Endothelial cell of umbilical vein (primary cell): ENCODE results near the gene TACC3. TPM values are rescaled to one million over a fixed set of nuclear protein-coding genes. Genes with fewer than 3 reads are reported as not detected.

Experiments used
- BruUV-seq: library from RNA; stranded (reverse); fragments of 400-500 nt; replicated peaks from 2 replicates; lab custom pipeline; 2021; lab: Mats Ljungman, UMichigan
- CTCF ChIA-PET: fragments of 300-600, 350-600 bp; sonication (Branson Sonifier 250); formaldehyde crosslinking; loops from one replicate; lab custom pipeline; 2021; ENCODE audit warnings: antibody characterized with exemption, inconsistent platforms; lab: Charles Lee
- POLR2A ChIA-PET: fragments of 300-600, 350-600 bp; sonication (Branson Sonifier 250); formaldehyde crosslinking; loops from one replicate; lab custom pipeline; 2021; ENCODE audit warnings: antibody characterized with exemption, inconsistent platforms; lab: Charles Lee
- DNase-seq: peaks from one replicate; pipeline ENCODE4 v3.0.0-alpha.2; 2011; ENCODE audit warnings: low read depth, low spot score
- FAIRE-seq: peaks from 2 replicates; lab custom pipeline; 2011; peaks lifted over from hg19 to GRCh38; lab: Jason Lieb, UNC
- H2AFZ ChIP-seq: 2 replicates; pipeline ENCODE4 v1.6.0; 2012; ENCODE audit warnings: low read depth, low read length, control low read depth, inconsistent platforms
- H3K27ac ChIP-seq: 2 replicates; pipeline ENCODE4 v1.5.1; 2011; ENCODE audit warnings: low read depth, mild to moderate bottlenecking, control low read depth, low read length, moderate library complexity; ENCODE audit not compliant: insufficient read depth
- H3K27me3 ChIP-seq, 2 experiments: 2 replicates each; pipeline versions ENCODE4 v1.6.0 to v1.6.1; 2011; ENCODE audit warnings: low read length in 2 of 2, mixed read lengths in 1 of 2; ENCODE audit not compliant: control insufficient read depth in 2 of 2, insufficient read depth in 2 of 2
- H3K36me3 ChIP-seq, 2 experiments: 2 replicates in 1 of 2; 3 replicates in 1 of 2; pipeline ENCODE4 v1.5.1; 2011; ENCODE audit warnings: low read length in 2 of 2, mild to moderate bottlenecking in 1 of 2, moderate library complexity in 1 of 2; ENCODE audit not compliant: control insufficient read depth in 2 of 2, insufficient read depth in 2 of 2; ENCODE audit errors: extremely low read depth in 1 of 2
- H3K4me1 ChIP-seq: 3 replicates; pipeline ENCODE4 v1.5.1; 2011; ENCODE audit warnings: mild to moderate bottlenecking, low read length; ENCODE audit not compliant: control insufficient read depth, insufficient read depth; ENCODE audit errors: extremely low read depth
- H3K4me2 ChIP-seq: 2 replicates; pipeline ENCODE4 v1.6.1; 2011; ENCODE audit warnings: low read length, control low read depth, mixed read lengths; ENCODE audit not compliant: insufficient read depth
- H3K4me3 ChIP-seq, 3 experiments: fragments of 200-600 bp in 1 of 3; sonication (generic), shearing (Covaris generic) in 1 of 3; replicated peaks in 1 of 3; 2 replicates each; pipeline ENCODE4 v1.5.1; 2011 to 2016; ENCODE audit warnings: control low read depth in 3 of 3, low read length in 3 of 3, mild to moderate bottlenecking in 2 of 3, inconsistent platforms in 1 of 3, low read depth in 1 of 3, moderate library complexity in 1 of 3; ENCODE audit not compliant: insufficient read depth in 1 of 3
- H3K79me2 ChIP-seq: 2 replicates; pipeline ENCODE4 v1.6.0; 2012; ENCODE audit warnings: low read length, inconsistent platforms; ENCODE audit not compliant: control insufficient read depth, insufficient read depth
- H3K9ac ChIP-seq: replicated peaks from 2 replicates; pipeline ENCODE3; 2011; ENCODE audit warnings: low read length, control low read depth; ENCODE audit not compliant: insufficient read depth; ENCODE audit errors: extremely low read depth
- H3K9me1 ChIP-seq: replicated peaks from 3 replicates; pipeline ENCODE4 v1.6.0; 2011; ENCODE audit warnings: mild to moderate bottlenecking, low read length; ENCODE audit not compliant: control insufficient read depth, insufficient read depth; ENCODE audit errors: extremely low read depth
- H3K9me3 ChIP-seq: replicated peaks from 2 replicates; pipeline ENCODE4 v1.5.1; 2012; ENCODE audit warnings: low read length, inconsistent platforms; ENCODE audit not compliant: control insufficient read depth, insufficient read depth
- H4K20me1 ChIP-seq: replicated peaks from 2 replicates; pipeline ENCODE3; 2011; ENCODE audit warnings: mild to moderate bottlenecking, low read length; ENCODE audit not compliant: control insufficient read depth, insufficient read depth; ENCODE audit errors: extremely low read depth
- CTCF ChIP-seq, 2 donors: IDR thresholded peaks; 1 replicate in 1 of 2; 2 replicates in 1 of 2; pipeline ENCODE4 v1.5.1; 2011; ENCODE audit warnings: low read length in 2 of 2, mild to moderate bottlenecking in 2 of 2, moderate library complexity in 2 of 2, control low read depth in 1 of 2, inconsistent platforms in 1 of 2, low read depth in 1 of 2; ENCODE audit not compliant: insufficient read depth in 1 of 2; ENCODE audit errors: extremely low read depth in 1 of 2
- EZH2 ChIP-seq: IDR thresholded peaks from 2 replicates; pipeline ENCODE4 v1.6.1; 2012; ENCODE audit warnings: borderline replicate concordance, low read depth, mild to moderate bottlenecking, moderate library complexity, low read length, inconsistent platforms; ENCODE audit not compliant: severe bottlenecking
- FOS ChIP-seq: IDR thresholded peaks from 2 replicates; pipeline ENCODE4 v1.6.1; 2011; ENCODE audit warnings: mild to moderate bottlenecking, low read length, moderate library complexity, borderline replicate concordance; ENCODE audit not compliant: insufficient read depth
- POLR2A ChIP-seq: IDR thresholded peaks from 2 replicates; pipeline ENCODE4 v1.6.1; 2012; ENCODE audit warnings: low read depth, mild to moderate bottlenecking, control low read depth, low read length
- POLR2AphosphoS5 ChIP-seq: IDR thresholded peaks from 2 replicates; pipeline ENCODE4 v1.6.1; 2012; ENCODE audit warnings: low read depth, mild to moderate bottlenecking, control low read depth, low read length, moderate library complexity; ENCODE audit not compliant: insufficient read depth
- dilution Hi-C: fragments of 300-500 bp; cut with MboI; formaldehyde crosslinking; loops from one replicate; pipeline ENCODE4 v1.15.0; 2019; ENCODE audit warnings: low sequenced_read_pairs; ENCODE audit not compliant: extremely low pct_ligation_motif_present
- intact Hi-C: fragments of 100-400 bp; cut with micrococcal nuclease; formaldehyde crosslinking; loops from one replicate; pipeline ENCODE4 v1.10.0; 2022
- polyA plus RNA-seq, 4 experiments: library from polyadenylated mRNA; depleted of rRNA in 3 of 4; stranded (reverse) in 3 of 4; unstranded in 1 of 4; fragments of >200 nt; gene quantifications; 2 replicates each; pipeline versions ENCODE4 v1.2.1 to v1.2.3, GENCODE V29; 2011 to 2012; ENCODE audit warnings: missing spikeins in 1 of 4
- total RNA-seq: library from RNA; stranded (reverse); gene quantifications from 2 replicates; pipeline ENCODE4 v1.2.3, GENCODE V29; 2021

Gene TACC3
- total and polyA plus RNA-seq, 2 donors (not counting 3 experiments of a cell fraction or from before 2014, with no cell fraction given) = 54.5 to 135 TPM

- DNase-seq (no peak), FAIRE-seq (no peak)
- Histone ChIP-seq H3K27me3 (no peaks in the 10 kb centered on the region), H3K4me1 (no peaks in the 10 kb centered on the region), H3K4me3 (no peak overlapping the region), H3K36me3 (peaks cover 10 to 30% of the 10 kb centered on the region in 2 experiments), H4K20me1 (no peaks in the 10 kb centered on the region), H3K9me1 (no peaks in the 10 kb centered on the region), H3K27ac (no peak overlapping the region), H3K79me2 (no peaks in the 10 kb centered on the region), H3K9me3 (no peaks in the 10 kb centered on the region), H2AFZ (no peak overlapping the region), H3K9ac (no peak overlapping the region), H3K4me2 (no peak overlapping the region)
- intact Hi-C loops (no loop called here), dilution Hi-C loops (no loop called here)
- POLR2A ChIA-PET = no interaction called here
- CTCF ChIA-PET = interaction anchor here (1.8 to 9.7 kb wide), 5 partner anchors 12 to 62 kb away, joined by 9 to 347 read pairs (median 49); partner anchors contain the start of genes SLBP, TACC3 and TMEM129
- TF ChIP-seq POLR2AphosphoS5 (no peak), POLR2A (no peak), EZH2 (no peak), FOS (no peak)
- no TSS peak for BruUV-seq
These were observed 29.5 kb upstream of the TACC3 start for GRCh38 chr4:1691737-1692373.

- H3K4me2 ChIP-seq = no peak overlapping the region
- no peak overlapping the region for H2AFZ ChIP-seq
- ChIA-PET POLR2A (interaction anchor here (0.7 to 1.2 kb wide), 4 partner anchors 18 to 34 kb away, joined by 3 to 5 read pairs (median 4); partner anchors contain the start of gene SLBP), CTCF (interaction anchor here (0.7 to 9.7 kb wide), 29 partner anchors 10 to 337 kb away, joined by 3 to 347 read pairs (median 6); partner anchors contain the start of genes FAM53A, NSD2, SLBP and TACC3)
- H3K27me3 ChIP-seq = no peaks in the 10 kb centered on the region
- dilution Hi-C loops = no loop called here
- H3K9me1 ChIP-seq = no peaks in the 10 kb centered on the region
- peak; percentile 83 for FAIRE-seq
- no peak overlapping the region for H3K4me3 ChIP-seq
- H3K79me2 ChIP-seq = no peaks in the 10 kb centered on the region
- no peak overlapping the region for H3K9ac ChIP-seq
- no peaks in the 10 kb centered on the region for H3K9me3 ChIP-seq
- H3K4me1 ChIP-seq = no peaks in the 10 kb centered on the region
- peaks cover 15 to 33% of the 10 kb centered on the region in 2 experiments for H3K36me3 ChIP-seq
- intact Hi-C loops = loop anchor here (1.0 kb wide), 2 partner anchors 33 to 117 kb away; no protein-coding TSS in a partner anchor
- peak; percentile 78 for DNase-seq
- H3K27ac ChIP-seq = no peak overlapping the region
- TF ChIP-seq EZH2 (no peak), CTCF (IDR thresholded peaks at IDR 0.05; ENCODE audit: extremely low read depth in 1 of 2, insufficient read depth in 1 of 2, low read depth in 1 of 2, low read length in 2 of 2) (peak; percentile 94 to 95)
- BruUV-seq = TSS peak; percentile 21
- no peaks in the 10 kb centered on the region for H4K20me1 ChIP-seq
These were observed 28.0 kb upstream of the TACC3 start for GRCh38 chr4:1693131-1693896.
